SK-N-SH (cell line): ENCODE measurements around the gene APOL2. TPM values are rescaled to one million over a fixed set of nuclear protein-coding genes. Genes with fewer than 3 reads are reported as not detected.
A peak's percentile ranks its signal among the peaks of the same experiment; 100 is the strongest.
"Not testable (repeated sequence)": the region's sequence is repeated elsewhere in the genome, so short reads cannot be mapped to it uniquely, and the experiment has no call there.

Experiments
- CTCF ChIA-PET: fragments of 300-600, 350-600 bp; formaldehyde crosslinking; extraction: SDS; loops from one replicate; lab custom pipeline; 2021; lab: Yijun Ruan, JAX
- POLR2A ChIA-PET: fragments of 350-600 bp; sonication (Branson Sonifier 250); formaldehyde crosslinking; extraction: SDS; loops from one replicate; lab custom pipeline; 2020; ENCODE audit warnings: antibody characterized with exemption, inconsistent platforms; lab: Yijun Ruan, JAX
- DNase-seq: peaks from one replicate; pipeline ENCODE4 v3.0.0; 2012
- H2AFZ ChIP-seq: fragments of 200-600 bp; sonication (generic); 2 replicates; pipeline ENCODE4 v1.8.1; 2016; ENCODE audit warnings: antibody characterized with exemption, mild to moderate bottlenecking, low read depth
- H3F3A ChIP-seq: fragments of 200-600 bp; sonication (generic); replicated peaks from 2 replicates; pipeline ENCODE3; 2016; ENCODE audit warnings: antibody characterized with exemption, mild to moderate bottlenecking; ENCODE audit not compliant: insufficient read depth
- H3K27ac ChIP-seq, 2 experiments: fragments of 200-500 bp in 1 of 2; fragments of 200-600 bp in 1 of 2; sonication (Bioruptor generic) in 1 of 2; sonication (generic), shearing (Covaris generic) in 1 of 2; 2 replicates each; pipeline versions ENCODE4 v1.5.1 to v1.6.1; 2014 to 2016; ENCODE audit warnings: low read depth in 2 of 2, inconsistent platforms in 1 of 2, low read length in 1 of 2, mild to moderate bottlenecking in 1 of 2, mixed read lengths in 1 of 2
- H3K27me3 ChIP-seq: fragments of 200-600 bp; sonication (generic), shearing (Covaris generic); 2 replicates; pipeline ENCODE4 v1.6.1; 2016; ENCODE audit warnings: mixed run types; ENCODE audit not compliant: insufficient read depth
- H3K36me3 ChIP-seq, 2 experiments: fragments of 200-500 bp in 1 of 2; fragments of 200-600 bp in 1 of 2; sonication (Bioruptor generic) in 1 of 2; sonication (generic) in 1 of 2; replicated peaks in 1 of 2; 2 replicates each; pipeline versions ENCODE3 to v1.5.1; 2014 to 2016; ENCODE audit warnings: low read length in 1 of 2, mild to moderate bottlenecking in 1 of 2; ENCODE audit not compliant: insufficient read depth in 2 of 2, control insufficient read depth in 1 of 2
- H3K4me1 ChIP-seq, 2 experiments: fragments of 200-500 bp in 1 of 2; fragments of 200-600 bp in 1 of 2; sonication (Bioruptor generic) in 1 of 2; sonication (generic), shearing (Covaris generic) in 1 of 2; 2 replicates each; pipeline versions ENCODE4 v1.5.1 to v1.6.1; 2014 to 2016; ENCODE audit warnings: low read depth in 1 of 2, low read length in 1 of 2, mixed run types in 1 of 2; ENCODE audit not compliant: insufficient read depth in 2 of 2, control insufficient read depth in 1 of 2
- H3K4me2 ChIP-seq: fragments of 200-600 bp; sonication (generic), shearing (Covaris generic); 2 replicates; pipeline ENCODE4 v1.6.1; 2017; ENCODE audit warnings: mixed run types
- H3K4me3 ChIP-seq, 2 experiments: fragments of 200-500 bp in 1 of 2; fragments of 200-600 bp in 1 of 2; sonication (Bioruptor generic) in 1 of 2; sonication (generic), shearing (Covaris generic) in 1 of 2; 2 replicates each; pipeline versions ENCODE4 v1.5.1 to v1.8.1; 2014 to 2016; ENCODE audit warnings: low read depth in 2 of 2, inconsistent platforms in 1 of 2, low read length in 1 of 2, mild to moderate bottlenecking in 1 of 2, mixed read lengths in 1 of 2, moderate library complexity in 1 of 2
- H3K79me2 ChIP-seq: fragments of 200-600 bp; sonication (generic); 2 replicates; pipeline ENCODE4 v1.8.1; 2017; ENCODE audit warnings: mild to moderate bottlenecking; ENCODE audit not compliant: insufficient read depth
- H3K9ac ChIP-seq: fragments of 200-600 bp; sonication (generic); 2 replicates; pipeline ENCODE4 v1.6.1; 2017; ENCODE audit warnings: mixed run types
- H3K9me2 ChIP-seq: fragments of 200-600 bp; sonication (generic); 2 replicates; pipeline ENCODE4 v1.6.1; 2017; ENCODE audit warnings: mixed run types
- H3K9me3 ChIP-seq: fragments of 200-600 bp; sonication (generic); 2 replicates; pipeline ENCODE4 v1.6.1; 2017; ENCODE audit warnings: mixed run types, mild to moderate bottlenecking, moderate library complexity
- H4K20me1 ChIP-seq: fragments of 200-600 bp; sonication (generic); 2 replicates; pipeline ENCODE4 v1.6.1; 2017; ENCODE audit warnings: mild to moderate bottlenecking, mixed run types; ENCODE audit not compliant: insufficient read depth
- CTCF ChIP-seq: fragments of 200-600 bp; sonication (generic); IDR thresholded peaks from 2 replicates; pipeline ENCODE4 v1.6.1; 2017; ENCODE audit warnings: antibody characterized with exemption, mild to moderate bottlenecking, moderate library complexity
- FOXM1 ChIP-seq: IDR thresholded peaks from 2 replicates; pipeline ENCODE4 v1.4.0; 2012; ENCODE audit warnings: low read depth, mild to moderate bottlenecking
- GATA2 ChIP-seq: sonication (generic); formaldehyde crosslinking; IDR thresholded peaks from 2 replicates; pipeline ENCODE4 v1.5.0; 2020; ENCODE audit warnings: mild to moderate bottlenecking, missing genetic modification reagents
- IRF3 ChIP-seq: fragments of 150-350 bp; IDR thresholded peaks from 2 replicates; pipeline ENCODE4 v1.6.1; 2016; ENCODE audit warnings: mild to moderate bottlenecking, low read depth, low read length
- JUND ChIP-seq: IDR thresholded peaks from 2 replicates; pipeline ENCODE4 v1.4.0; 2012
- RAD21 ChIP-seq: IDR thresholded peaks from 2 replicates; pipeline ENCODE4 v1.6.1; 2012; ENCODE audit warnings: mild to moderate bottlenecking, low read length
- SMC3 ChIP-seq: IDR thresholded peaks from 2 replicates; pipeline ENCODE4 v1.6.1; 2012; ENCODE audit warnings: low read depth, low read length, improper control_type of control experiment
- TEAD4 ChIP-seq: IDR thresholded peaks from 2 replicates; pipeline ENCODE4 v1.4.0; 2012; ENCODE audit warnings: mild to moderate bottlenecking, borderline replicate concordance; ENCODE audit not compliant: insufficient read depth
- WGBS: methylation state at CpG from one replicate; pipeline ENCODE4 v1.1.6; 2017; ENCODE audit warnings: low lambda C conversion rate; 5-methylcytosine and 5-hydroxymethylcytosine counted together
- polyA plus RNA-seq, 3 experiments: library from polyadenylated mRNA; depleted of rRNA; stranded (reverse); fragments of >200 nt; gene quantifications; 2 replicates each; pipeline ENCODE4 v1.2.3, GENCODE V29; 2012

APOL2 gene
- polyA plus RNA-seq, 1 of the 3 experiments (the other 2 are of a cell fraction), result 8.3 TPM

- Histone ChIP-seq H3K79me2 (no peaks in the 10 kb centered on the region), H3K27ac (no peak overlapping the region), H3K36me3 (no peaks in the 10 kb centered on the region), H3K9me3 (no peaks in the 10 kb centered on the region), H3K4me1 (peaks cover 0 to 23% of the 10 kb centered on the region in 2 experiments; a peak in 1 of 4 replicates), H3K27me3 (no peaks in the 10 kb centered on the region), H3K9me2 (no peaks in the 10 kb centered on the region), H4K20me1 (no peaks in the 10 kb centered on the region), H3F3A (no peaks in the 10 kb centered on the region), H3K9ac (no peak overlapping the region), H2AFZ (no peak overlapping the region), H3K4me2 (no peak overlapping the region), H3K4me3 (no peak overlapping the region)
- no peak for TF ChIP-seq JUND
- no peak for TF ChIP-seq CTCF
- TF ChIP-seq IRF3, result no peak
- no peak for TF ChIP-seq GATA2 (CRISPR knock-in tag)
- TF ChIP-seq FOXM1, result no peak
- TF ChIP-seq RAD21, result no peak
- no peak for TF ChIP-seq SMC3
- no peak for TF ChIP-seq TEAD4
- POLR2A ChIA-PET, result no interaction called here
- WGBS, result 81% methylated on average over 3 of the region's 3 CpGs
- CTCF ChIA-PET, result interaction anchor here (3.9 kb wide), 1 partner anchor 22 kb away, joined by 14 read pairs; no protein-coding TSS in a partner anchor
- DNase-seq, result no peak
Observed at GRCh38 chr22:36256478-36256877, 17.2 kb upstream of the APOL2 start.

GRCh38 chr22:36255572-36255971 lies 16.2 kb upstream of the APOL2 start:
- DNase-seq, H3K4me3 ChIP-seq, H4K20me1 ChIP-seq, H3K9me3 ChIP-seq, H3K36me3 ChIP-seq, H3K79me2 ChIP-seq, POLR2A ChIA-PET, H3K27me3 ChIP-seq, H3K9ac ChIP-seq, H3F3A ChIP-seq, H2AFZ ChIP-seq, H3K9me2 ChIP-seq, H3K4me2 ChIP-seq: not testable (repeated sequence)
- CTCF ChIA-PET, result interaction anchor here (3.9 kb wide), 1 partner anchor 22 kb away, joined by 14 read pairs; no protein-coding TSS in a partner anchor
- H3K4me1 ChIP-seq, result peaks cover 0 to 23% of the 10 kb centered on the region in 2 experiments; a peak in 1 of 4 replicates
- 100% methylated on average over 1 of the region's 5 CpGs for WGBS
- peak overlapping the region in 1 of 2 experiments; percentile 71; a peak in 1 of 4 replicates for H3K27ac ChIP-seq
